CD4-positive, alpha-beta T cell treated with Interleukin-1 beta for 1 hour (primary cell): ENCODE measurements around the gene MYO10.
"Not testable (repeated sequence)": the region's sequence is repeated elsewhere in the genome, so short reads cannot be mapped to it uniquely, and the experiment has no call there.

Experiments
- DNase-seq, 2 donors: peaks; one replicate each; pipeline ENCODE4 v3.0.0-alpha.2; 2020 to 2022

The MYO10 gene

GRCh38 chr5:16656561-16657191 lies 279.4 kb downstream of the MYO10 start:
- DNase-seq: no peak

DNA sequence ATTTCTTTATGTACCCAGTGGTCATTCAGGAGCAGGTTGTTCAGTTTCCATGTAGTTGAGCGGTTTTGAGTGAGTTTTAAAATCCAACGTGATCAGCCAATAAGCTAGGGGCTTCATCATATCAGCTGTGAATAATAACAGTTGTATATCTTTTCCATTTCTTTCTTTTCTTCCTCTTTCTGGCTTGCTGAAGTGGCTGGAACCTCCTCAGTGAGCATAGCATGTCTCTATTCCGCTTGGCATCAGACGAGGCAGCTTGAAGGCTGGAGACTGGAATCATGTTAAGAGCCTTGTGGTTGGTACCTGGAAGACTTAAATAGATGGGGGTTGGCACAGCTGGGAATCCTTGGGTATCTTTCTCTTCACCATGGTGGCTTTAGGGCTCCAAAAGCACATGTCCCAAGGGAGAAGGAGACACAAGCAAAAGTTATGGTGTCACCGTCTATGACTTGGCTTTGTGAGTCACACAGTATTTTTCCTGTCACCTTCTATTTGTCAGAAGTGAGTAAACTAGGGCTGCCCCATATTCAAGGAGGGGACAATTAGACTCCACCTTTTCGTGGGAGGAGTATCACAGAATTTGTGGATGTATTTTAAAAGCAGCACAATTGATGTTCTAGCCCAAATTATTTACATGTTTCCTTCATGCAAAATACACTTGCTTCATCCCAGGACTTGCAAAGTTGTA lies 281.3 kb downstream of the MYO10 start:
- DNase-seq: no peak

- not testable (repeated sequence) for DNase-seq
Measured at GRCh38 chr5:16648739-16649138, 287.3 kb downstream of the MYO10 start.

GRCh38 chr5:16644301-16644889 lies 291.7 kb downstream of the MYO10 start:
- DNase-seq: no peak

- DNase-seq: no peak
Measured at GRCh38 chr5:16642867-16643266, 293.2 kb downstream of the MYO10 start.

DNA sequence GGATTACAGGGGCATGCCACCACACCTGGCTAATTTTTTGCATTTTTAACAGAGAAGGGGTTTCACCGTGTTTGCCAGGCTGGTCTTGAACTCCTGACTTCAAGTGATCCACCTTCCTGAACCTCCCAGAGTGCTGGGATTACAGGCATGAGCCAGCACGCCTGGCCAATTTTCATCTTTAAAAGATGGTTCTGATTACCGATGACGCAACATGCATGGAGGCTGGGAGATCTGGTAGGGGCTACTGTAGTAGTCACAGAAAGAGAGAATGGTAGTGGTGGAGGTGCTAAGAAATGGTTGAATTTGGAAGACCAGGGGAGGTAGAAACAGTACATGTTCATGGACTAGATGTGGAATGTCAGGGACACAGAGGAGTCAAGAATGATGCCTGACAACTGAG lies 296.9 kb downstream of the MYO10 start:
- DNase-seq: no peak

GRCh38 chr5:16628376-16628775 lies 307.7 kb downstream of the MYO10 start:
- DNase-seq: no peak

GRCh38 chr5:16626696-16627264 lies 309.3 kb downstream of the MYO10 start:
- DNase-seq: peak in 1 of 2 donors; percentile 18

DNA sequence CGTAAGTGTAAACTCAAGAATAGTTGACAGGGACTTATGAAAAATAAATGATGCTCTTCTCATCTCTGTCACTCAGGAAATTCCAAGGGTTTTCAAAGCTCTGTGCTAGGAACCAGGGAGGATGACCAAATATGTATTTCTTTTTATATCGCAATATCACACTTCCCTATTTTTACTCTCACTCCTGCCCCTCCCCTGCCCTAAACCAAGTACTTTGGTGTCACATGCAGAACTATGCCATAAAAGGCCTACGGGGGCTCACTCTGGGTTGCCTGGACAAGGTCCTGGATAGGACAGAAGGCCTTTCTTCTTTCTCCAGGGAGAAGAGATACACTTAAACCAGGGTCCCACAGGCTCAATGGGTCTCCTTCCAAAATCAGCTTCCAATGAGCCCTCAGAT lies 311.0 kb downstream of the MYO10 start:
- DNase-seq: no peak

- DNase-seq: no peak
Measured at GRCh38 chr5:16619136-16619535, 317.0 kb downstream of the MYO10 start.

DNA sequence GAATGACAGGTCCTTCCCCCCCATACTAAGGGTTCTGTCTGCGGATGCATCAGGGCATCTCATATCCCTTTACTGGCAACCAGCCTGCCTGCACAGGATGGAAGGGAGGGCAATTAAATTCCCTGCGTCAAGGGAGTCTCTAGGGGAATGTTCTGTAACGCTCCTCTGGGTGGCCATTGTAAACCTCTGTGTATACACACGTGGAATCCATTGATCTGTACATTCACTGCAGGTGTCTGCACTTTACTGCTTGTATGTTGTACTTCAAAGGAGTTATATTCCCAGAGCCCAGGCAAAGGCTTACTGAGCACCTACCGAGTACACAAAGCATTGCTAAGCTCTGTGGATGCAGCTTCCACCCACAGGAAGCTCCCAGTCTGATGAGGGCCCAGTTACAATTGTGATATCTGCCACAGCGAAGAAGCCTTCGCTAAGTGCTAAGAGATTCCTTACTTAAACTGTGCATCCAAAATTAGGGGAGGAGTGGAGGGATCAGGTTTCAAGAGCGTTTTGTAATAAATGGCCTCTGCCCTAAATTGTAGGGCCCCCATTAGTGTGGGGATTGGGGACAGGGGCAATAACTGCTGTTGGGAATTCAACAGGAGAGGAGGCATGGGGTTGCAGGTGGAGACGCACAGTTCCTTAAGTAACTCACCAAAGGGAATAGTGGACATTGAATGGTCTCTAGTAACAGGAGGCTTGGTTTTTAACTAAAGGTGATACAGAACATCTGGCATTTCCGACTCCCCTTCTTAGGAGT lies 317.8 kb downstream of the MYO10 start:
- DNase-seq: no peak

- DNase-seq: peak; percentile 40 to 56
Measured at GRCh38 chr5:16617274-16617968, 318.7 kb downstream of the MYO10 start.

- DNase-seq: peak; percentile 87
Measured at GRCh38 chr5:16616536-16617273, 319.4 kb downstream of the MYO10 start, which contains the start of gene RETREG1. RETREG1 (minus strand) TSS chr5:16616997; CDS start chr5:16616971, 26 bp downstream.

GRCh38 chr5:16615741-16616535 lies 320.1 kb downstream of the MYO10 start:
- peak in 1 of 2 donors; percentile 12 for DNase-seq

GRCh38 chr5:16612007-16612406 lies 324.1 kb downstream of the MYO10 start:
- no peak for DNase-seq
